HG03060 (cell line): ENCODE measurements around the gene KCNC4.

Experiments
- ATAC-seq: cut with Tn5 transposase; IDR thresholded peaks from one replicate; pipeline ENCODE4 v1.9.1; 2021; ENCODE audit warnings: low read depth, moderate number of reproducible peaks; ENCODE audit not compliant: unreplicated experiment

KCNC4 gene

GRCh38 chr1:110249256-110249655 is 39.1 kb downstream of the KCNC4 start:
- ATAC-seq, result no peak

- no peak for ATAC-seq
Measured at GRCh38 chr1:110250008-110250407, 39.9 kb downstream of the KCNC4 start.

GRCh38 chr1:110250749-110251148 is 40.6 kb downstream of the KCNC4 start:
- ATAC-seq, result no peak

GRCh38 chr1:110253213-110253612 is 43.1 kb downstream of the KCNC4 start:
- ATAC-seq, result no peak

- no peak for ATAC-seq
Measured at GRCh38 chr1:110254604-110255391, 44.7 kb downstream of the KCNC4 start.

GRCh38 chr1:110255392-110255787 is 45.3 kb downstream of the KCNC4 start:
- ATAC-seq, result no peak

- no peak for ATAC-seq
Measured at GRCh38 chr1:110258734-110259133, 48.6 kb downstream of the KCNC4 start.

- no peak for ATAC-seq
Measured at GRCh38 chr1:110259770-110260169, 49.7 kb downstream of the KCNC4 start.
